Measurements from ENCODE around the gene EVC2. TPM values are rescaled to one million over a fixed set of nuclear protein-coding genes. Genes with fewer than 3 reads are reported as not detected.

Gene EVC2
- polyA plus RNA-seq, 1 donor from 2014 or later: 0.27 TPM

- no peaks in the 10 kb centered on the region for H3K27me3 ChIP-seq (ENCODE audit: insufficient read depth, low read depth, low read length)
- H3K36me3 ChIP-seq (ENCODE audit: insufficient read depth, low read length): no peaks in the 10 kb centered on the region
- no peak overlapping the region for H3K27ac ChIP-seq (ENCODE audit: low read length)
- no peaks in the 10 kb centered on the region for H3K79me2 ChIP-seq (replicated peaks; ENCODE audit: insufficient read depth, low read length)
- no peaks in the 10 kb centered on the region for H3F3A ChIP-seq (ENCODE audit: insufficient read depth, low read length, poor library complexity, severe bottlenecking)
- H3K9ac ChIP-seq (ENCODE audit: low read length): no peak overlapping the region
- no peak overlapping the region for H3K4me3 ChIP-seq (ENCODE audit: low read length)
- no peak overlapping the region for H3K4me2 ChIP-seq (ENCODE audit: low read length)
- no peaks in the 10 kb centered on the region for H3K9me2 ChIP-seq (ENCODE audit: insufficient read depth, low read length)
- no peak for TF ChIP-seq REST (IDR thresholded peaks at IDR 0.05; ENCODE audit: borderline replicate concordance)
- TF ChIP-seq CTCF (IDR thresholded peaks at IDR 0.05; ENCODE audit: poor library complexity, severe bottlenecking): no peak
- TF ChIP-seq POLR2AphosphoS5 (IDR thresholded peaks at IDR 0.05): no peak
- TF ChIP-seq EP300 (conservative IDR thresholded peaks at IDR 0.05; ENCODE audit: poor library complexity, severe bottlenecking): no peak
- TF ChIP-seq MXI1 (conservative IDR thresholded peaks at IDR 0.05; ENCODE audit: poor library complexity, severe bottlenecking): no peak
- no peak for TF ChIP-seq SMC3 (conservative IDR thresholded peaks at IDR 0.05; ENCODE audit: poor library complexity)
- TF ChIP-seq TAF1 (IDR thresholded peaks at IDR 0.05; ENCODE audit: low read depth): no peak
- no peak for TF ChIP-seq RAD21 (conservative IDR thresholded peaks at IDR 0.05)
- TF ChIP-seq EZH2 (IDR thresholded peaks at IDR 0.05; ENCODE audit: borderline replicate concordance, insufficient read depth, low read length, poor library complexity, severe bottlenecking): no peak
- no peaks in the 10 kb centered on the region for H4K20me1 ChIP-seq (ENCODE audit: insufficient read depth)
- no peaks in the 10 kb centered on the region for H3K9me3 ChIP-seq (ENCODE audit: low read length)
- H2AFZ ChIP-seq (ENCODE audit: low read depth, low read length): no peak overlapping the region
Observed at GRCh38 chr4:5575941-5576340, 132.4 kb downstream of the EVC2 start.

- Histone ChIP-seq H3K36me3 (ENCODE audit: insufficient read depth, low read length) (no peaks in the 10 kb centered on the region), H3K4me2 (ENCODE audit: low read length) (no peak overlapping the region), H4K20me1 (ENCODE audit: insufficient read depth) (no peaks in the 10 kb centered on the region), H3K27me3 (ENCODE audit: insufficient read depth, low read depth, low read length) (no peaks in the 10 kb centered on the region), H3F3A (ENCODE audit: insufficient read depth, low read length, poor library complexity, severe bottlenecking) (no peaks in the 10 kb centered on the region), H3K9ac (ENCODE audit: low read length) (no peak overlapping the region), H2AFZ (ENCODE audit: low read depth, low read length) (no peak overlapping the region), H3K9me3 (ENCODE audit: low read length) (no peaks in the 10 kb centered on the region), H3K27ac (ENCODE audit: low read length) (no peak overlapping the region), H3K9me2 (ENCODE audit: insufficient read depth, low read length) (no peaks in the 10 kb centered on the region), H3K4me3 (ENCODE audit: low read length) (no peak overlapping the region), H3K79me2 (replicated peaks; ENCODE audit: insufficient read depth, low read length) (no peaks in the 10 kb centered on the region)
- TF ChIP-seq REST (IDR thresholded peaks at IDR 0.05; ENCODE audit: borderline replicate concordance) (no peak), RAD21 (conservative IDR thresholded peaks at IDR 0.05) (no peak), EZH2 (IDR thresholded peaks at IDR 0.05; ENCODE audit: borderline replicate concordance, insufficient read depth, low read length, poor library complexity, severe bottlenecking) (no peak), CTCF (IDR thresholded peaks at IDR 0.05; ENCODE audit: poor library complexity, severe bottlenecking) (no peak), MXI1 (conservative IDR thresholded peaks at IDR 0.05; ENCODE audit: poor library complexity, severe bottlenecking) (no peak)
Observed at GRCh38 chr4:5574386-5574785, 134.0 kb downstream of the EVC2 start.
